ENCODE results near the gene EVI5L.

EVI5L gene

GRCh38 chr19:7850000-7850813, 20.2 kb downstream of the EVI5L start:
- no peak for DNase-seq (ENCODE audit: low read depth)
- H3K4me3 ChIP-seq (ENCODE audit: low read length): no peak overlapping the region
- TF ChIP-seq CTCF (conservative IDR thresholded peaks at IDR 0.05; ENCODE audit: low read length): no peak

- no peak for TF ChIP-seq CTCF (conservative IDR thresholded peaks at IDR 0.05; ENCODE audit: low read length)
- no peak for DNase-seq (ENCODE audit: low read depth)
- H3K4me3 ChIP-seq (ENCODE audit: low read length): no peak overlapping the region
Measured at GRCh38 chr19:7850945-7851622, 21.1 kb downstream of the EVI5L start.

GRCh38 chr19:7851623-7852500, 21.8 kb downstream of the EVI5L start:
- H3K4me3 ChIP-seq (ENCODE audit: low read length): no peak overlapping the region
- DNase-seq (ENCODE audit: low read depth): no peak
- TF ChIP-seq CTCF (conservative IDR thresholded peaks at IDR 0.05; ENCODE audit: low read length): no peak

- peak; percentile 61 for TF ChIP-seq CTCF (conservative IDR thresholded peaks at IDR 0.05; ENCODE audit: low read length)
- no peak overlapping the region for H3K4me3 ChIP-seq (ENCODE audit: low read length)
- peak; percentile 29 for DNase-seq (ENCODE audit: low read depth)
Measured at GRCh38 chr19:7852851-7853769, 23.1 kb downstream of the EVI5L start.

GRCh38 chr19:7853770-7854128, 23.7 kb downstream of the EVI5L start:
- DNase-seq (ENCODE audit: low read depth): no peak
- H3K4me3 ChIP-seq (ENCODE audit: low read length): no peak overlapping the region
- no peak for TF ChIP-seq CTCF (conservative IDR thresholded peaks at IDR 0.05; ENCODE audit: low read length)

GRCh38 chr19:7855426-7856108, 25.5 kb downstream of the EVI5L start:
- no peak overlapping the region for H3K4me3 ChIP-seq (ENCODE audit: low read length)
- TF ChIP-seq CTCF (conservative IDR thresholded peaks at IDR 0.05; ENCODE audit: low read length): no peak
- no peak for DNase-seq (ENCODE audit: low read depth)
